Adrenal gland (tissue), 12 donors: ENCODE data around the gene KCNJ15. TPM values are rescaled to one million over a fixed set of nuclear protein-coding genes. Genes with fewer than 3 reads are reported as not detected.

ENCODE experiments used
- DNase-seq, 7 donors: peaks; one replicate each; pipeline ENCODE4 v3.0.0-alpha.2; 2019 to 2020
- H3K27ac ChIP-seq, 5 donors: fragments of 200-600 bp; sonication (generic) in 4 of 5; 1 replicate in 3 of 5; 2 replicates in 2 of 5; pipeline versions ENCODE4 v1.5.1 to v1.8.0; 2016 to 2020; ENCODE audit warnings: mild to moderate bottlenecking in 1 of 5
- H3K27me3 ChIP-seq: fragments of 200-600 bp; 2 replicates; pipeline ENCODE4 v1.8.0; 2021
- H3K36me3 ChIP-seq, 2 donors: fragments of 200-600 bp; replicated peaks in 1 of 2; 1 replicate in 1 of 2; 2 replicates in 1 of 2; pipeline versions ENCODE4 v1.5.1 to v1.8.0; 2018 to 2022
- H3K4me1 ChIP-seq, 2 donors: fragments of 200-600 bp; replicated peaks in 1 of 2; 1 replicate in 1 of 2; 2 replicates in 1 of 2; pipeline versions ENCODE4 v1.5.1 to v1.8.0; 2018 to 2021
- H3K4me3 ChIP-seq, 4 donors: fragments of 200-600 bp; sonication (generic) in 3 of 4; one replicate each; pipeline ENCODE4 v1.5.1; 2016 to 2018
- H3K9me3 ChIP-seq, 3 donors: fragments of 200-600 bp; sonication (generic) in 1 of 3; replicated peaks in 1 of 3; 1 replicate in 2 of 3; 2 replicates in 1 of 3; pipeline versions ENCODE4 v1.5.1 to v1.8.0; 2016 to 2021
- POLR2A ChIP-seq, 2 donors: fragments of 450-650 bp; IDR thresholded peaks; one replicate each; pipeline ENCODE4 v1.6.1; 2017; ENCODE audit warnings: antibody characterized with exemption in 2 of 2, mild to moderate bottlenecking in 2 of 2, moderate library complexity in 1 of 2
- WGBS, 4 donors: extraction: QIAGEN DNeasy Blood & Tissue Kit in 2 of 4; methylation state at CpG; one replicate each; pipeline versions ENCODE4 v1.1.5 to v1.1.7; 2013 to 2017; 5-methylcytosine and 5-hydroxymethylcytosine counted together
- intact Hi-C, 2 donors: fragments of 100-400 bp; cut with DNase I; formaldehyde crosslinking; loops; one replicate each; pipeline versions ENCODE4 v1.14.1 to v1.15.0; 2022 to 2023
- polyA plus RNA-seq, 3 donors: library from polyadenylated mRNA; stranded (reverse); fragments of 200-250 nt in 2 of 3; fragments of 350-450 nt in 1 of 3; fragmentation: Illumina TruSeq in 1 of 3; extraction: RNeasy Lipid Tissue Mini Kit (QIAGEN cat#74804) in 1 of 3; gene quantifications; one replicate each; pipeline ENCODE4 v1.2.3, GENCODE V29; 2013 to 2014
- total RNA-seq, 9 donors: library from RNA; depleted of rRNA in 4 of 9; stranded (reverse); fragments of >200 nt in 4 of 9; fragments of 120-200 nt in 1 of 9; fragmentation: NEBNext Ultra II Directional in 1 of 9; extraction: Animal tissue kit (Norgen Biotek cat#: 25700) in 1 of 9; gene quantifications; one replicate each; pipeline versions ENCODE4 v1.1.0 to v1.2.4, GENCODE V29; 2013 to 2023
- TF ChIP-seq, protein P1 (sequence below), 6 experiments: fragments of 450-650 bp in 4 of 6; fragments of 200-600 bp in 2 of 6; sonication (generic) in 1 of 6; IDR thresholded peaks; 1 replicate in 5 of 6; 2 replicates in 1 of 6; pipeline versions ENCODE4 v1.5.1 to v1.8.0; 2016 to 2021; ENCODE audit warnings: antibody characterized with exemption in 6 of 6, mild to moderate bottlenecking in 2 of 6, moderate library complexity in 1 of 6
- donor health status: healthy with polysubstance abuse.
- donor health status: Bipolar disorder and iron deficiency.
- donor health status: DM: yes; HTN: yes; CAD: no.
- donor health status: DM: no; HTN: no; CAD: no.
- donor health status: DM: no; HTN: no; CAD: no.
- donor health status: DM: yes; HTN: yes; CAD: no.

The KCNJ15 gene
- total and polyA plus RNA-seq, 12 donors = 0.11 to 2.8 (median 0.45) TPM

- peak in 2 of 7 donors; percentile 30 to 48 for DNase-seq
- H3K36me3 ChIP-seq = no peaks in the 10 kb centered on the region
Observed at GRCh38 chr21:38333301-38334272, 76.8 kb downstream of the KCNJ15 start.

GRCh38 chr21:38334866-38335265 lies 78.1 kb downstream of the KCNJ15 start:
- no peaks in the 10 kb centered on the region for H3K27me3 ChIP-seq
- H3K36me3 ChIP-seq = no peaks in the 10 kb centered on the region
- H3K4me3 ChIP-seq = no peak overlapping the region
- no peaks in the 10 kb centered on the region for H3K9me3 ChIP-seq
- intact Hi-C loops = no loop called here
- peak in 1 of 7 donors; percentile 35 for DNase-seq
- no peak overlapping the region for H3K27ac ChIP-seq
- TF ChIP-seq, protein P1, sequence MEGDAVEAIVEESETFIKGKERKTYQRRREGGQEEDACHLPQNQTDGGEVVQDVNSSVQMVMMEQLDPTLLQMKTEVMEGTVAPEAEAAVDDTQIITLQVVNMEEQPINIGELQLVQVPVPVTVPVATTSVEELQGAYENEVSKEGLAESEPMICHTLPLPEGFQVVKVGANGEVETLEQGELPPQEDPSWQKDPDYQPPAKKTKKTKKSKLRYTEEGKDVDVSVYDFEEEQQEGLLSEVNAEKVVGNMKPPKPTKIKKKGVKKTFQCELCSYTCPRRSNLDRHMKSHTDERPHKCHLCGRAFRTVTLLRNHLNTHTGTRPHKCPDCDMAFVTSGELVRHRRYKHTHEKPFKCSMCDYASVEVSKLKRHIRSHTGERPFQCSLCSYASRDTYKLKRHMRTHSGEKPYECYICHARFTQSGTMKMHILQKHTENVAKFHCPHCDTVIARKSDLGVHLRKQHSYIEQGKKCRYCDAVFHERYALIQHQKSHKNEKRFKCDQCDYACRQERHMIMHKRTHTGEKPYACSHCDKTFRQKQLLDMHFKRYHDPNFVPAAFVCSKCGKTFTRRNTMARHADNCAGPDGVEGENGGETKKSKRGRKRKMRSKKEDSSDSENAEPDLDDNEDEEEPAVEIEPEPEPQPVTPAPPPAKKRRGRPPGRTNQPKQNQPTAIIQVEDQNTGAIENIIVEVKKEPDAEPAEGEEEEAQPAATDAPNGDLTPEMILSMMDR (IDR thresholded peaks at IDR 0.05) = no peak
- TF ChIP-seq POLR2A (IDR thresholded peaks at IDR 0.05) = no peak
- 85 to 95% (median 88%) methylated on average over 7 to 8 of the region's 8 CpGs for WGBS, 4 donors
- H3K4me1 ChIP-seq = no peaks in the 10 kb centered on the region

More at GRCh38 chr21:38333301-38334272, 76.8 kb downstream of the KCNJ15 start:
- H3K27me3 ChIP-seq = no peaks in the 10 kb centered on the region
- H3K4me1 ChIP-seq = no peaks in the 10 kb centered on the region
- intact Hi-C loops = no loop called here
- no peaks in the 10 kb centered on the region for H3K9me3 ChIP-seq
- 66 to 82% (median 80%) methylated on average over 7 to 8 of the region's 8 CpGs for WGBS, 4 donors
- H3K4me3 ChIP-seq = no peak overlapping the region
- TF ChIP-seq, protein P1 (IDR thresholded peaks at IDR 0.05) = peak in 3 of 6 experiments; percentile 13 to 23 (median 14)
- TF ChIP-seq POLR2A (IDR thresholded peaks at IDR 0.05) = no peak
- H3K27ac ChIP-seq = no peak overlapping the region

GRCh38 chr21:38337793-38338192 lies 81.0 kb downstream of the KCNJ15 start:
- Histone ChIP-seq H3K36me3 (no peaks in the 10 kb centered on the region), H3K27ac (no peak overlapping the region), H3K4me1 (no peaks in the 10 kb centered on the region), H3K9me3 (no peaks in the 10 kb centered on the region), H3K27me3 (no peaks in the 10 kb centered on the region), H3K4me3 (no peak overlapping the region)
- no peak for DNase-seq
- WGBS, 4 donors = 97 to 99% (median 98%) methylated on average over 5 of the region's 5 CpGs
- intact Hi-C loops = no loop called here
- no peak for TF ChIP-seq POLR2A (IDR thresholded peaks at IDR 0.05)

GRCh38 chr21:38340131-38340530 lies 83.3 kb downstream of the KCNJ15 start:
- Histone ChIP-seq H3K4me1 (no peaks in the 10 kb centered on the region), H3K4me3 (no peak overlapping the region), H3K36me3 (no peaks in the 10 kb centered on the region), H3K27me3 (no peaks in the 10 kb centered on the region), H3K27ac (no peak overlapping the region), H3K9me3 (no peaks in the 10 kb centered on the region)
- DNase-seq = no peak
- intact Hi-C loops = no loop called here
- TF ChIP-seq POLR2A (IDR thresholded peaks at IDR 0.05) = no peak
- TF ChIP-seq, protein P1 (IDR thresholded peaks at IDR 0.05) = no peak
- WGBS, 4 donors = 80 to 96% (median 93%) methylated on average over 4 of the region's 4 CpGs
